HEK293 (cell line): Measurements from ENCODE around the gene PPFIA3.

Experiments used
- CTCF ChIP-seq: fragments of 450-650 bp; formaldehyde crosslinking; IDR thresholded peaks from 2 replicates; pipeline ENCODE4 v1.5.1; 2016; ENCODE audit warnings: missing biosample characterization, missing genetic modification characterization
- ELK4 ChIP-seq: IDR thresholded peaks from 2 replicates; pipeline ENCODE4 v1.6.1; 2011; ENCODE audit warnings: mild to moderate bottlenecking, low read depth, low read length, borderline replicate concordance
- GLIS2 ChIP-seq: fragments of 450-650 bp; formaldehyde crosslinking; IDR thresholded peaks from 2 replicates; pipeline ENCODE4 v1.5.1; 2016; ENCODE audit warnings: missing biosample characterization, missing genetic modification characterization
- HOXC10 ChIP-seq: sonication (generic); formaldehyde crosslinking; IDR thresholded peaks from 2 replicates; pipeline ENCODE4 v1.8.1; 2023; ENCODE audit warnings: mild to moderate bottlenecking, missing genetic modification reagents
- KLF9 ChIP-seq: fragments of 450-650 bp; formaldehyde crosslinking; IDR thresholded peaks from 2 replicates; pipeline ENCODE4 v1.5.1; 2016; ENCODE audit warnings: missing biosample characterization, missing genetic modification characterization, low read depth
- MYNN ChIP-seq: fragments of 450-650 bp; formaldehyde crosslinking; IDR thresholded peaks from 2 replicates; pipeline ENCODE4 v1.5.1; 2016; ENCODE audit warnings: missing biosample characterization, missing genetic modification characterization, borderline replicate concordance
- SETDB1 ChIP-seq: IDR thresholded peaks from one replicate; pipeline ENCODE4 v1.6.1; 2017; ENCODE audit warnings: mild to moderate bottlenecking, low read length, moderate library complexity, mixed read lengths; ENCODE audit not compliant: insufficient read length
- TCF7L2 ChIP-seq: IDR thresholded peaks from 2 replicates; pipeline ENCODE4 v1.6.1; 2011; ENCODE audit warnings: low read depth, mild to moderate bottlenecking, inconsistent platforms, low read length, moderate library complexity, borderline replicate concordance
- TRIM28 ChIP-seq: IDR thresholded peaks from 2 replicates; pipeline ENCODE4 v1.6.1; 2011; ENCODE audit warnings: low read length, control low read depth, borderline replicate concordance
- YY2 ChIP-seq: fragments of 450-650 bp; formaldehyde crosslinking; IDR thresholded peaks from 2 replicates; pipeline ENCODE4 v1.5.1; 2016; ENCODE audit warnings: missing biosample characterization, missing genetic modification characterization
- ZBTB7A ChIP-seq: fragments of 450-650 bp; formaldehyde crosslinking; IDR thresholded peaks from 2 replicates; pipeline ENCODE4 v1.5.1; 2016; ENCODE audit warnings: low read depth, missing biosample characterization, missing genetic modification characterization
- ZBTB8A ChIP-seq: fragments of 450-650 bp; formaldehyde crosslinking; IDR thresholded peaks from 2 replicates; pipeline ENCODE4 v1.5.1; 2016; ENCODE audit warnings: missing biosample characterization, missing genetic modification characterization
- ZEB2 ChIP-seq: fragments of 450-650 bp; formaldehyde crosslinking; IDR thresholded peaks from 2 replicates; pipeline ENCODE4 v1.5.1; 2016; ENCODE audit warnings: missing biosample characterization, missing genetic modification characterization
- ZNF155 ChIP-seq: fragments of 450-650 bp; formaldehyde crosslinking; IDR thresholded peaks from 2 replicates; pipeline ENCODE4 v1.5.1; 2016; ENCODE audit warnings: missing biosample characterization, missing genetic modification characterization
- ZNF157 ChIP-seq: fragments of 450-650 bp; formaldehyde crosslinking; IDR thresholded peaks from 2 replicates; pipeline ENCODE4 v1.5.1; 2016; ENCODE audit warnings: missing biosample characterization, missing genetic modification characterization
- ZNF16 ChIP-seq: fragments of 450-650 bp; formaldehyde crosslinking; IDR thresholded peaks from 2 replicates; pipeline ENCODE4 v1.5.1; 2016; ENCODE audit warnings: low read depth, missing biosample characterization, missing genetic modification characterization
- ZNF18 ChIP-seq: fragments of 450-650 bp; formaldehyde crosslinking; IDR thresholded peaks from 2 replicates; pipeline ENCODE4 v1.5.1; 2016; ENCODE audit warnings: missing biosample characterization, missing genetic modification characterization
- ZNF223 ChIP-seq: fragments of 450-650 bp; formaldehyde crosslinking; IDR thresholded peaks from 2 replicates; pipeline ENCODE4 v1.5.1; 2016; ENCODE audit warnings: missing biosample characterization, missing genetic modification characterization
- ZNF362 ChIP-seq: fragments of 450-650 bp; formaldehyde crosslinking; IDR thresholded peaks from 2 replicates; pipeline ENCODE4 v1.5.1; 2016; ENCODE audit warnings: missing biosample characterization, missing genetic modification characterization
- ZNF561 ChIP-seq: fragments of 450-650 bp; IDR thresholded peaks from 2 replicates; pipeline ENCODE4 v1.5.1; 2018; ENCODE audit warnings: missing biosample characterization, missing genetic modification characterization, borderline replicate concordance
- ZNF580 ChIP-seq: fragments of 450-650 bp; formaldehyde crosslinking; IDR thresholded peaks from 2 replicates; pipeline ENCODE4 v1.5.1; 2016; ENCODE audit warnings: missing biosample characterization, missing genetic modification characterization
- ZNF596 ChIP-seq: fragments of 450-650 bp; IDR thresholded peaks from 2 replicates; pipeline ENCODE4 v1.5.0; 2018; ENCODE audit warnings: missing biosample characterization, mild to moderate bottlenecking, missing genetic modification characterization, moderate library complexity
- ZNF610 ChIP-seq: fragments of 450-650 bp; formaldehyde crosslinking; IDR thresholded peaks from 2 replicates; pipeline ENCODE4 v1.5.1; 2016; ENCODE audit warnings: missing biosample characterization, missing genetic modification characterization, borderline replicate concordance
- ZNF692 ChIP-seq: fragments of 450-650 bp; formaldehyde crosslinking; IDR thresholded peaks from 2 replicates; pipeline ENCODE4 v1.5.1; 2016; ENCODE audit warnings: missing biosample characterization, missing genetic modification characterization
- ZNF792 ChIP-seq: fragments of 450-650 bp; formaldehyde crosslinking; IDR thresholded peaks from 2 replicates; pipeline ENCODE4 v1.5.1; 2016; ENCODE audit warnings: missing biosample characterization, missing genetic modification characterization
- ZSCAN30 ChIP-seq: fragments of 450-650 bp; IDR thresholded peaks from 2 replicates; pipeline ENCODE4 v1.5.1; 2018; ENCODE audit warnings: missing biosample characterization, mild to moderate bottlenecking, missing genetic modification characterization, moderate library complexity
- ZSCAN5A ChIP-seq: fragments of 450-650 bp; formaldehyde crosslinking; IDR thresholded peaks from 2 replicates; pipeline ENCODE4 v1.5.1; 2016; ENCODE audit warnings: missing biosample characterization, missing genetic modification characterization

Gene PPFIA3

GRCh38 chr19:49113762-49114629, 5.3 kb upstream of the PPFIA3 start, which contains the start of gene LIN7B (continued):
- TF ChIP-seq ZNF362 (tag by site-specific recombination) (no peak), ZNF223 (no peak), ZEB2 (tag by site-specific recombination) (peak; percentile 62), CTCF (tag by site-specific recombination) (peak; percentile 31; the same call in 1 of the 2 replicates), MYNN (tag by site-specific recombination) (no peak), KLF9 (tag by site-specific recombination) (peak; percentile 59; the same call in 1 of the 2 replicates), ZNF580 (tag by site-specific recombination) (no peak), ZNF157 (tag by site-specific recombination) (no peak), ZNF692 (tag by site-specific recombination) (peak; percentile 68), ZSCAN5A (tag by site-specific recombination) (no peak), ZBTB8A (tag by site-specific recombination) (peak; percentile 84; the same call in 1 of the 2 replicates), ELK4 (no peak), ZNF16 (tag by site-specific recombination) (no peak), ZBTB7A (tag by site-specific recombination) (no peak), ZNF18 (tag by site-specific recombination) (no peak), ZNF561 (tag by site-specific recombination) (peak; percentile 56; the same call in 1 of the 2 replicates), ZNF792 (tag by site-specific recombination) (no peak), ZNF155 (no peak), ZNF610 (peak; percentile 32; the same call in 1 of the 2 replicates), ZSCAN30 (tag by site-specific recombination) (0 out of 2 replicates have a peak, but pooled peaks have one; percentile 52), GLIS2 (tag by site-specific recombination) (peak; percentile 61; the same call in 1 of the 2 replicates), TCF7L2 (no peak), ZNF596 (tag by site-specific recombination) (no peak), SETDB1 (no peak), HOXC10 (CRISPR knock-in tag) (peak; percentile 19; the same call in 1 of the 2 replicates), YY2 (tag by site-specific recombination) (peak; percentile 39), TRIM28 (no peak)
